ENCODE data around the gene REEP1.

- TF ChIP-seq ZFP91 (CRISPR knock-in tag; IDR thresholded peaks at IDR 0.05; ENCODE audit: borderline replicate concordance), result no peak
- no peak for TF ChIP-seq NFIC (IDR thresholded peaks at IDR 0.05; ENCODE audit: low read length)
- no peak for TF ChIP-seq SMARCE1 (IDR thresholded peaks at IDR 0.05; ENCODE audit: borderline replicate concordance)
- no peak for TF ChIP-seq E2F1 (CRISPR knock-in tag; IDR thresholded peaks at IDR 0.05)
- TF ChIP-seq, protein P1, sequence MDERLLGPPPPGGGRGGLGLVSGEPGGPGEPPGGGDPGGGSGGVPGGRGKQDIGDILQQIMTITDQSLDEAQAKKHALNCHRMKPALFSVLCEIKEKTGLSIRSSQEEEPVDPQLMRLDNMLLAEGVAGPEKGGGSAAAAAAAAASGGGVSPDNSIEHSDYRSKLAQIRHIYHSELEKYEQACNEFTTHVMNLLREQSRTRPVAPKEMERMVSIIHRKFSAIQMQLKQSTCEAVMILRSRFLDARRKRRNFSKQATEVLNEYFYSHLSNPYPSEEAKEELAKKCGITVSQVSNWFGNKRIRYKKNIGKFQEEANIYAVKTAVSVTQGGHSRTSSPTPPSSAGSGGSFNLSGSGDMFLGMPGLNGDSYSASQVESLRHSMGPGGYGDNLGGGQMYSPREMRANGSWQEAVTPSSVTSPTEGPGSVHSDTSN (CRISPR knock-in tag; IDR thresholded peaks at IDR 0.05), result no peak
Observed at GRCh38 chr2:86293612-86294011, 43.8 kb downstream of the REEP1 start.
